ENCODE measurements around the gene ZNF716.
"Not testable (repeated sequence)": the region's sequence is repeated elsewhere in the genome, so short reads cannot be mapped to it uniquely, and the experiment has no call there.

ZNF716 gene

DNA sequence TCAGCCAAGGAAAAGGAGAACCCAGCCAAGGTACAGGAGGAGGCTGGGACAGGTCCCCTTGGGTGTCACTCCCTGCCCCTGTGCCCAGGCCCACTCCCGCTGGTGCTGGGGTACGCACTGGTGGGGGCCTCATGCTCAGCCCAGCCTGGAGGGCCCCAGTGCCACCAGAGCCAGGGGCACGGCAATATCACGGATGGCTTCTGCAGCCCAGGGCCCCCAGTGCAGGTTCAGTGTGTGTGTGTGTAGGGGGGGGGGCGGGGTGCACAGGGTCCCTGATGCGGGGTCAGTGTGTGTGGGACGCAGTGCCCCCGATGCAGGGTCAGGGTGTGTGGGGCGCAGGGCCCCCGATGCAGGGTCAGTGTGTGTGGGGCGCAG is 23.4 kb upstream of the ZNF716 start:
- no peak for DNase-seq

DNA sequence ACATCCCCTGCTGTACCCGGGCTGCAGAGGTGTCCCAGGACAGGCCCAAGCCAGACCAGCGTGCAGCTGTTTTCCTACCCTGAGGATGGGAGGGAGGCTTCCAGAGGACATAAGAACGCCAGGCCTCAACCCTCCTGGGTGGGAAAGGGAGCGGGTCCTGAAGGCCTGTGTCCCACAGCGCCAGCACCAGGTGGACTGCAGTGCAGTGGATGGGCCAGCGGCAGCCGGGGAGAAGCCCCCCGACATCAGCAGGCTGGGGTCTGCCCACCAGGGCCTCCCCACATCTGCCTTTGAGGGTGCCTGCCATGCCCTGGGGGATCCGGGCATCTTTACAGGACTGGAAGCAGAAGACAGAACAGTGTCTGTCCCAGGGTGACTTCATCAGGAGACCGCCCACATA is 22.8 kb upstream of the ZNF716 start:
- DNase-seq = no peak

- no peak for DNase-seq
Observed at GRCh38 chr7:57427594-57427993, 22.4 kb upstream of the ZNF716 start.

GRCh38 chr7:57432583-57432982 is 17.4 kb upstream of the ZNF716 start:
- DNase-seq = no peak

DNA sequence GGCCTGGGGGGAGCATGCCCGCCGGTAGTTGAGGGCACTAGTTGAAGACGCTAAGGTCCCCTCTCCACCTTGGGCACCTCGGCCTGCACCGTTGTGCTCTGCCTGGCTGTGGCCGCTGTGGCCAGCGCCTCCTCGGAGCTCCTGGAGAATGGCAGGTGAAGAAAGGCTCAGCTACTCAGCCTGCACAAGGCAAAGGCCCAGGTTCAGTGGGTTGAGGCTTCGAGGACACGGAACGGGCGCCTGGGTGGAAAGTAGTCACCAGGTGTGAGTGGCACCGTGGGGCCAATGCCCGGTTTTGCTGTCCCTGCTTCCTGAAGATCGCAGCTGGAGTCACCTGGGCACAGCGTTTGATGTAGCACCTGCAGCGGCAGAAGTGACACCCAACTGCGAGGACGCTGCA is 12.4 kb upstream of the ZNF716 start:
- DNase-seq = no peak

DNA sequence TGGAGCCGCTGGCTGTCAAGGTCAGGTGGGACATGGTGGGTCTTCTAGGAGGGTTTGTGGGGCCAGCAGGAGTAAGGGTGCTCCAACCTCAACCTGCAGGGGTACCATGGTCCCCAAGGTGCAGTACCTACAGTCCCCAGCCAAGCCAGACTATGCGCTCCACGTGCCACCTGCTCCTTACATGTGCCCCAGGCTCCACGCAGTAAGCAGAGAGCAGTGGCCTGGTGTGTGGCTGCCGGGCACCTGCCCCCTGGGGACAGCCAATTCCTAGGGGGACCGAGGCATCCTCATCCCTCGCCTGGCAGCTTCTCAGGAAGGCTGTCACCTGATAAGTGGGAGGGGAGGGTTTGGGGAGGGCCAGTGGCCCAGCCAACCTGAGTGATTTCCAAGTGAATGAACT is 11.7 kb upstream of the ZNF716 start:
- no peak for DNase-seq

DNA sequence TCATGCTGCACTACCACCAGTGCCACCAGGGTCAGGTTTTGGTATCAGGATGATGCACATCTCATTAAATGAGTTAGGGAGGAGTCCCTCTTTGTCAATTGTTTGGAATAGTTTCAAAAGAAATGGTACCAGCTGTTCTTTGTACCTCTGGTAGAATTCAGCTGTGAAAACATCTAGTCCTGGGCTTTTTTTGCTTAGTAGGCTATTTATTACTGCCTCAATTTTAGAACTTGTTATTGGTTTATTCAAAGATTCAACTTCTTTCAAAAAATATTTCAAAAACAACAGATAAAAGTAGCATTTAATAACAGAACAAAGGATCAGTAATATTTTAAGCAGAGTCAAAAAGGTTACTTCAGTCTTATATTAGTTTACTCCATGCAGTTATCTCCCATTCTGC is 6.4 kb upstream of the ZNF716 start:
- DNase-seq = no peak

DNA sequence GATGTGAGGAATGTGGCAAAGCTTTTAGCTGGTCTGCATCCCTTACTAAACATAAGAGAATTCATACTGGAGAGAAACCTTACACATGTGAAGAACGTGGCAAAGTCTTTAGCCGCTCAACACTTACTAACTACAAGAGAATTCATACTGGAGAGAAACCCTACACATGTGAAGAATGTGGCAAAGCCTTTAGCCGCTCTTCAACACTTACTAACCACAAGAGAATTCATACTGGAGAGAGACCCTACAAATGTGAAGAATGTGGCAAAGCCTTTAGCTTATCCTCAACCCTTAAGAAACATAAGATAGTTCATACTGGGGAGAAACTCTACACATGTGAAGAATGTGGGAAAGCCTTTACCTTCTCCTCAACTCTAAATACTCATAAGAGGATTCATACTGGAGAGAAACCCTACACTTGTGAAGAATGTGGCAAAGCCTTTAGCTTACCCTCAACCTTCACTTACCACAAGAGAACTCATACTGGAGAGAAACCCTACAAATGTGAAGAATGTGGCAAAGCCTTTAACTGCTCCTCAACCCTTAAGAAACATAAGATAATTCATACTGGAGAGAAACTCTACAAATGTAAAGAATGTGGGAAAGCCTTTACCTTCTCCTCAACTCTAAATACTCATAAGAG is 19.3 kb downstream of the ZNF716 start:
- DNase-seq = not testable (repeated sequence)

DNA sequence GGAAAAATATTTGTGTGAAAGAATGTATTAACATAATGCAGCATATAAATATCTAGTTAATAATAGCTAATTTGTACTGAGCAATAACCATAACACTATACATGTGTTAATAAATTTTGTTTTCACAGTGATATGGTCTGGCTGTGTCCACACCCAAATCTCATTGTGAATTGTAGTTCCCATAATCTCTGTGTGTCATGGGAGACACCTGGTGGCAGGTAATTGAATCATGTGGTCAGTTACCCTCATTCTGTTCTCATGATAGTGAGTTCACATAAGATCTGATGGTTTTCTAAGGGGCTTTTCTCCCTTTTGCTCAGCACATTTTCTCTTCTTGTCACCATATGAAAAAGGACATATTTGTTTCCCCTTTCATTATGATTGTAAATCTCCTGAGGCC is 30.3 kb downstream of the ZNF716 start:
- not testable (repeated sequence) for DNase-seq

DNA sequence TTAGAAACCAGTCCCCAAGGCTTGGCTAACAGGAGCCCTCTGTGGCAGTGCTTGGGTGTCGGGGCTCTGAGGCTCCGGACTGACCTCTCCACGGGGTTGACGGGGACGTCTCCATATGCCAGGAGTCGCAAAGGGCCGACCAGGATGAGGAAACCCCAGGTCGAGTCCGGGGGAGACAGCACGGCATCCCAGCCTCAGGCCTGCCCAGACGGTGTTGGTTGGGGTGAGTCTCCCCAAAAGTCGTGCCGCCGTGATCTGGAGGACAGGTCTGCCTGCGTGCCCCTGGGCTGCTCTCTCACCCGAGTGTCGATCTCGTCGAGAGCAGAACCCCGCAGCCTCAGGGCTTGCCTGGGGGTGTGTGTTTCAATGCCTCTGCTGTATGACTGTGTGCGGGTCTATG is 35.0 kb downstream of the ZNF716 start:
- DNase-seq = not testable (repeated sequence)

DNA sequence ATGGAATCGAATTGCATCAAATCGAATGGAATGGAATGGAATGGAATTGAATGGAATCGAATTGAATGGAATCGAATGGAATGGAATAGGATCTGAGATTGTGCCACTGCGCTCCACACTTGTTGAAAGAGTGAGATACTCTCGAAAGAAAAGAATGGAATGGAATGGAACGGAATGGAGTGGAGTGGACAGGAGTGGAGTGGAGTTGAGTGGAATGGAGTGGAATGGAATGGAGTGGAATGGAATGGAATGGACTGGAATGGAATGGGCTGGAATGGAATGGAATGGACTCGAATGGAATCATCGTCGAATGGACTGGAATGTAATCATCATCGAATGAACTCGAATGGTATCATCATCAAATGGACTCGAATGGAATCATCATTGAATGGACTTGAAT is 38.0 kb downstream of the ZNF716 start:
- no peak for DNase-seq

DNA sequence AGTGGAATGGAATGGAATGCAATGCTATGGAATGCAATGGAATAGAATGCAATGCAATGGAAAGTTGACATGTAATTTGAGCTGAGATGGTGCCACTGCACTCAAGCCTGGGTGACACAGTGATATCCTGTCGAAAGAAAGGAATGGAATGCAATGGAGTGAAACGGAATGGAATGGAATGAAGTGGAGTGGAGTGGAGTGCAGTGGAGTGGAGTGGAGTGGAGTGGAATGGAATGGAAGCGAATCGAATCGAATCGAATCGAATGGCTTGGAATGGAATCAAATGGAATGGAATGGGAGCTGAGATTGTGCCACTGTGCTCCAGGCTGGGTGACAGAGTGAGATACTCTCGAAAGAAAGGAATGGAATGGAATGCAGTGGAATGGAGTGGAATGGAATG is 45.1 kb downstream of the ZNF716 start:
- not testable (repeated sequence) for DNase-seq

DNA sequence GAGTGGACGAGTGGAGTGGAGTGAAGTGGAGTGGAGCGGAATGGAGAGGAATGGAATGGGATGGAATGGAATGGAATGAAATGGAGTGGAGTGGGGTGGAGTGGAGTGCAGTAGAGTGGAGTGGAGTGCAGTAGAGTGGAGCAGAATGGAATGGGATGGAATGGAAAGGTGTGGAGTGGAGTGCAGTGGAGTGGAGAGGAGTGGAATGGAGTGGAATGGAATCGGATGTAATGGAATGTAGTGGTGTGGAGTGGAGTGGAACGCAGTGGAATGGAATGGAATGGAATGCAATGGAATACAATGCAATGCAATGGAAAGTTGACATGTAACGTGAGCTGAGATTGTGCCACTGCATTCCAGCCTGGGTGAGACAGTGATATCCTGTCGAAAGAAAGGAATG is 46.4 kb downstream of the ZNF716 start:
- no peak for DNase-seq

DNA sequence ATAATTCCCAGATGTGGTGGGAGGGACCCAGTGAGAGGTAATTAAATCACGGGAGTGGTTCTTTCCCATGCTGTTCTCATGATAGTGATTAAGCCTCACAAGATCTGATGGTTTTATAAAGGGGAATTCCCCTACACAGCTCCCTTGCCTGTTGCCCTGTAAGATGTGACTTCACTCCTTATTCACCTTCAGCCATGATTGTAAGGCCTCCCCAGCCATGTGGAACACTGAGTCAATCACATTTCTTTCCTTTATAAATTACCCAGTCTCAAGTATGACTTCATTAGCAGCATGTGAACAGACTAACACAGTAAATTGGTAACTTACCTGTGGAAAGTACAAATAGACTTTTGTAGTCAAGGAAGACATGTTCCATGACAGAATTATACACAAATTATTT is 55.2 kb downstream of the ZNF716 start:
- DNase-seq = no peak

Measured in kidney glomerular epithelial cell (primary cell).